ENCODE results near the gene RBCK1.

DNA sequence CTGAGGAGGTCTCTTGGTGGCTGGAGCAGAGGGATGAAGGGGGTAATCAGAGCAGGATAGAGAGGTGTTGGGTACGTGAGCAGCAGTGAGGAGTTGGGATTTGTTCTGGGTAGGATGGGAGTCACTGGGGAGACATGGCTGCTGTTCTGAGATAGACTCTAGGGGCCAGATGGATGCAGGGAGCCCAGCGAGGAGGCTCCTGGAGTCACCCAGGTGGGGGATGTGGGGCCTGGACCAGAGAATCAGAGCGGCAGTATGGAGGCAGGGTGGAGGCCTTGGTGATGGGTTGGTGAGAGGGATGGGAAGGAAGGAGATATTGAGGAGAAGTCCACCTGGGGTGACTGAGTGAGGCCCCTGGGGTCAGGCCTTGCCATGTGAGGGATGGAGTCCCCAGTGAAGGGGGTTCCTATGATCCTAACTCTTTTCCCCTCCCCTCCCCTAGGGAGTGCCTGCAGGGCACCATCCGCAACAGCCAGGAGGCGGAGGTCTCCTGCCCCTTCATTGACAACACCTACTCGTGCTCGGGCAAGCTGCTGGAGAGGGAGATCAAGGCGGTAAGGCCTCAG lies 13.7 kb downstream of the RBCK1 start:
- TF ChIP-seq POLR2AphosphoS5 (IDR thresholded peaks at IDR 0.05; ENCODE audit: insufficient read depth, low read depth, low read length) (no peak), EZH2 (IDR thresholded peaks at IDR 0.05; ENCODE audit: borderline replicate concordance, low read depth, low read length, severe bottlenecking) (no peak), JUN (IDR thresholded peaks at IDR 0.05; ENCODE audit: borderline replicate concordance, insufficient read depth, insufficient read length, low read depth) (no peak), POLR2A (IDR thresholded peaks at IDR 0.05; ENCODE audit: low read depth, low read length) (no peak), FOS (IDR thresholded peaks at IDR 0.05; ENCODE audit: borderline replicate concordance, insufficient read depth, low read length) (no peak)
- TF ChIP-seq, protein P1, sequence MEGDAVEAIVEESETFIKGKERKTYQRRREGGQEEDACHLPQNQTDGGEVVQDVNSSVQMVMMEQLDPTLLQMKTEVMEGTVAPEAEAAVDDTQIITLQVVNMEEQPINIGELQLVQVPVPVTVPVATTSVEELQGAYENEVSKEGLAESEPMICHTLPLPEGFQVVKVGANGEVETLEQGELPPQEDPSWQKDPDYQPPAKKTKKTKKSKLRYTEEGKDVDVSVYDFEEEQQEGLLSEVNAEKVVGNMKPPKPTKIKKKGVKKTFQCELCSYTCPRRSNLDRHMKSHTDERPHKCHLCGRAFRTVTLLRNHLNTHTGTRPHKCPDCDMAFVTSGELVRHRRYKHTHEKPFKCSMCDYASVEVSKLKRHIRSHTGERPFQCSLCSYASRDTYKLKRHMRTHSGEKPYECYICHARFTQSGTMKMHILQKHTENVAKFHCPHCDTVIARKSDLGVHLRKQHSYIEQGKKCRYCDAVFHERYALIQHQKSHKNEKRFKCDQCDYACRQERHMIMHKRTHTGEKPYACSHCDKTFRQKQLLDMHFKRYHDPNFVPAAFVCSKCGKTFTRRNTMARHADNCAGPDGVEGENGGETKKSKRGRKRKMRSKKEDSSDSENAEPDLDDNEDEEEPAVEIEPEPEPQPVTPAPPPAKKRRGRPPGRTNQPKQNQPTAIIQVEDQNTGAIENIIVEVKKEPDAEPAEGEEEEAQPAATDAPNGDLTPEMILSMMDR (IDR thresholded peaks at IDR 0.05; ENCODE audit: extremely low read depth in 1 of 2, insufficient read depth in 1 of 2, low read depth in 1 of 2, low read length in 2 of 2): no peak
- TF ChIP-seq, protein P2, sequence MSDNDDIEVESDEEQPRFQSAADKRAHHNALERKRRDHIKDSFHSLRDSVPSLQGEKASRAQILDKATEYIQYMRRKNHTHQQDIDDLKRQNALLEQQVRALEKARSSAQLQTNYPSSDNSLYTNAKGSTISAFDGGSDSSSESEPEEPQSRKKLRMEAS (IDR thresholded peaks at IDR 0.05; ENCODE audit: insufficient read depth, insufficient read length): no peak

All from endothelial cell of umbilical vein (primary cell).